GM18505 (cell line): ENCODE measurements around the gene CSNK2A1.

Source experiments
- ATAC-seq: cut with Tn5 transposase; IDR thresholded peaks from one replicate; pipeline ENCODE4 v1.9.1; 2021; ENCODE audit not compliant: unreplicated experiment
- POLR2A ChIP-seq: IDR thresholded peaks from 4 replicates; pipeline ENCODE4 v1.6.1; 2011; ENCODE audit warnings: borderline replicate concordance; ENCODE audit not compliant: insufficient read depth, insufficient read length; ENCODE audit errors: extremely low read depth

CSNK2A1 gene

GRCh38 chr20:558117-558516 is 14.5 kb upstream of the CSNK2A1 start:
- ATAC-seq, result no peak
- no peak for TF ChIP-seq POLR2A

DNA sequence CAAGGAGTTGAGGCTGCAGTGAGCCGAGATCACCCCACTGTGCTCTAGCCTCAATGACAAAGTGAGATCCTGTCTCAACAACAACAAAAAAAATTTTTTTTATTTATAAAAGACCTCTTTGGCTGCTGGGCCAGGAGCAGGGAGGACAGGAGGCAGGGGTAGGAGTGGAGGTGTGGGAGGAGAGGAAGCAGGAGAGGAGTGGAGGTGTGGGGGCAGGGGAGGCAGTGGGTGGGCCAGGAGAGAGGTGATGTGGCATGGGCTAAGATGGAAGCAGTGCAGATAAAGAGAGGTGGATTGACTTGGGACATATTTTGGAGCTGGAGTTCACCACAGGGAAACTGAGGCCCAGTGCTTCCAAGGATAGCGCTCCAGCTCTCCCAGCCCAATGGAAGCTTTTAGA is 13.4 kb upstream of the CSNK2A1 start:
- TF ChIP-seq POLR2A, result no peak
- no peak for ATAC-seq

DNA sequence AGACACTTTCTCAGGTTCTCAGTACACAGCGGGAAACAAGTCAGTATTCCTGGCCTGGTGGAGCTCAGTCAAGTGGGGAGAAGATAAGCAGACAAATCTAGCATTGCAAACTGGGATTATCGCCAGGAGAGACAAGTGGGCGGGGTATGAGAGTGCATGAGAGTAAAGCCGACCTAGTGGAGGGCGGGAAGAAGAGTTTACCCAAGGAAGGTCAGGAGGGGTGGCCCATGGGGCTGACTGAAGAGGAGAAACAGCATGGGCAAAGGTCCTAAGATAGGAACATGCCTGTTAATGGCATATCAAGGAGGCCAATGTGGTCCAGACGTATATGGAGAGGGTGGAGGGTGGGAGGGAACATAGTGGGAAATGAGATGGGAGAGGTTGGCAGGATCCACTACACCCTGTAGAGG is 12.4 kb upstream of the CSNK2A1 start:
- TF ChIP-seq POLR2A, result no peak
- ATAC-seq, result no peak

- TF ChIP-seq POLR2A, result no peak
- ATAC-seq, result no peak
Measured at GRCh38 chr20:550611-551010, 7.0 kb upstream of the CSNK2A1 start.

DNA sequence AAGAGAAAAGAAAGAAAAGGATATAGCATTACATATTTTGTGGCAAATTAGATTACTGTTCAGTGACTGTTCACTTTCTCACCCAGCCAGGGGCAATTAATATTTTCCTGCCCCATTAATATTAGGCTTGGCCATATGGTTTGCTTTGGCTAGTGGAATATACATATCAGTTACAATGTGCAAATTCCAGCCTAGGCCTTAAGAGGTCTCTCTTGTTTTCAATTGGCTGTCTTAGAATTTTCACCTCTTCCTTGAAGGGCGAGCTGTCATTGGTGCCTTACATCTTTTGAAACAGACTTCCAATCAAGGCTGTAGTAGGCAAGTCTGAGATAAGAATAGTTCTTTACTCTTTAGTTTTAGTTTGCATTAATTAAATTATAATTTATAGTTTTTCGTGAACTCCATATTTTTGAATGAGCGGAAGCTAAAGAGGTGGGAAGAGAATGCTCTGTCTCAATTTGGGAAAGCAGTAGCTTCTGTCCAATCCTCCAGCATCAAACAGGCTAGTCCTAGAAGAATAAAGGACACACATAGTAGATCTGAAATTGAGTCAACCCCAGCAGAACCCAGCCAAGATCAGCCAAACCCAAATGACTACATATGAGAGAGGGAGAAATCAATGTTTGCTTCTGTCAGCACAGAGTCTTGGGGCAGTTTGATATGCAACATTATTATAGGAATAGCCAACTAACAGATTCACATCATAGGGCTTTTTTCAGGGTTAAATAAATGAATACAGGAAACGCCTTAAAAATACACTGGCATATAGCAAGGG is 6.3 kb upstream of the CSNK2A1 start:
- TF ChIP-seq POLR2A, result no peak
- no peak for ATAC-seq

GRCh38 chr20:548906-549305 is 5.3 kb upstream of the CSNK2A1 start:
- TF ChIP-seq POLR2A, result no peak
- ATAC-seq, result no peak

DNA sequence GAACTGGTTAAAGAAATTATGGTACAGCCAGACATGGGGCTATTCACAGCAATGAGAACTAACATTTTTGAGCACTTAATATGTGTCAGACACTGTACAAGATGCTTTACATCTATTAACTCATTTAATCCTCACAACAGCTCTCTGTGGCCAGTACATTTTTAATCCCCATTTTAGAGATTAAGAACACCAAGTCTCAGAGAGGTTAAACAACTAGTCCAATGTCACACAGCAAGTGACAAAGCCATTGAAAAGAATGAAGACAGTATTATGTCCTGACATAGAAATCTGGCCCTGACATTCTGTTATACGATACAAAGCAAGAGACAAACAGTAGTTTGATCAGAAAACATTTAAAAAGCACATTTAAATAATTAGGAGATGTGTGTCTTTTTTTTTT is 3.8 kb upstream of the CSNK2A1 start:
- no peak for TF ChIP-seq POLR2A
- ATAC-seq, result no peak

GRCh38 chr20:546353-546752 is 2.8 kb upstream of the CSNK2A1 start:
- TF ChIP-seq POLR2A, result no peak
- no peak for ATAC-seq

GRCh38 chr20:544153-544725 is 649 bp upstream of the CSNK2A1 start:
- ATAC-seq, result no peak
- no peak for TF ChIP-seq POLR2A

- ATAC-seq, result peak; percentile 20
- TF ChIP-seq POLR2A, result no peak
Measured at GRCh38 chr20:542777-543368, 717 bp downstream of the CSNK2A1 start.

- no peak for TF ChIP-seq POLR2A
- ATAC-seq, result no peak
Measured at GRCh38 chr20:540391-541201, 3.0 kb downstream of the CSNK2A1 start.

DNA sequence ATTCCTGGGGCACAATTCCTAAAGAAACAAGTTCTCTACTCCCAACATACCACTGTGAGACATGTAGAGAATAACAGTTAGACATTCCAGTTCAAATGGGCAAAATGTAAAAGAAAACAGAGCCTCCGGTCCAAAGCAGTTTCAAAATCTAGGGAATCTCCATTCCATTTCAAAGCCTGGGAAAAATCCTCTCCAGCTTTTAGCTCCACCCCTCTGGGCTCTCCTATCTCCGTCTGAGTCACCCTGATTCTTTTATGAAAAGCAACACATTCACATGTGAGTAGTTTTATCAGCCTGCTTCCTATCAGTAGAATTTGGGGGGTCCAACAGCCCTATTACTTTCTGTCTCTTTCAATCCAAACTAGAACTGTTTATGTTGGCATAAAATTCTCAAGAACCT is 3.7 kb downstream of the CSNK2A1 start:
- no peak for TF ChIP-seq POLR2A
- ATAC-seq, result no peak

DNA sequence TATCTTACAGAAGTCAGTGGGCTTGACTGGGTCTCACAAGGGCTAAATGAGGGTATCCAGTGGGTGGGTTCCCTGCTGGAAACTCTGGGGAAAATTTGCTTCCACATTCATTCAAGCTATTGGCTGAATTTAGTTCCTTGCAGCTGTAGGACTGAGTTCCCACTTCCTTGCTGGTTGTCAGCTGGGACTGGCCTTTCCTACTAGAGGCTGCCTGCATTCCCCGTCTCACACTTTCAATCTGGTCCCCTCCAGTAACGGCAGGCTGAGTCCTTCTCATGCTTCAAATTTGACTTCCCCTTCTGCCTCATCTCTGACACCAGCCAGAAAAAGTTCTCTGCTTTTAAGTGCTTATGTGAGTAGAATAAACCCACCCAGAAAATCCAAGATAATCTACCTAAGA is 4.4 kb downstream of the CSNK2A1 start:
- ATAC-seq, result no peak

DNA sequence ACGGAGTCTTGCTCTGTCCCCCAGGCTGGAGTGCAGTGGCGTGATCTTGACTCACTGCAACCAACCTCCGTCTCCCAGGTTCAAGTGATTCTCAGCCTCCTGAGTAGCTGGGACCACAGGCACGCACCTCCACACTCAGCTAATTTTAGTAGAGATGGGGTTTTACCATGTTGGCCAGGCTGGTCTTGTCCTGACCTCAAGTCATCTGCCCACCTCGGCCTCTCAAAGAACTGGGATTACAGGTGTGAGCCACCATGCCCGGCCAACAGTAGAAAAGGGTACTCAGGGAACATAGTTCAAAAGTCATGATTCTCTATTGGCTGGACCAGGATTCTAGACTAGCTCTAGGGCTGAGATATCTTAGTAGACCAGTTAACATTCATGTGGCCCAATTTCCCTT is 5.6 kb downstream of the CSNK2A1 start:
- no peak for TF ChIP-seq POLR2A
- no peak for ATAC-seq

More for the DNA sequence above, 4.4 kb downstream of the CSNK2A1 start:
- no peak for TF ChIP-seq POLR2A

- no peak for TF ChIP-seq POLR2A
- ATAC-seq, result no peak
Measured at GRCh38 chr20:536426-537010, 7.1 kb downstream of the CSNK2A1 start.
